Measurements from ENCODE around the gene GRM7.

Gene GRM7

GRCh38 chr3:7393944-7394605 lies 533.2 kb downstream of the GRM7 start:
- peaks cover 2% of the 10 kb centered on the region for H3K9me3 Mint-ChIP-seq
- no peak for ATAC-seq

DNA sequence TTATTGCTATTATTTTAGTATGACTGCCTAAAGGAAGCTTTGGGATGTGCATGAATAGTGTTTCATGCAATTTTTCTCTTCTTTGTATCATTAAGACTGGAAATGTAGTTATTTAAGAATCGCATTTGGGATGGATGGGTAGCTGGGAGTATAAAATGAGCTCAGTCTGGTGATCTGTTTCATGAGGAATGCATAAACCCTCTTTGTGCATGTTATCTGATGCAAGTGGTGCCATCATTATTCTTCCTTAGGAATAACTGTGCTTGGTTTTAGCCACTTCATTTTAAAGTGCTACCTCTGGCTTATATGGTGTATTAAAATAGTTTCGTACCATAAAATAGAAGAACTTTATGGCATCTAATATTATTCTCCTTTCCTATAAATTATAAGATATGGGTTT lies 535.6 kb downstream of the GRM7 start:
- Mint-ChIP-seq H3K9me3 (peaks cover 2% of the 10 kb centered on the region), H3K27me3 (no peaks in the 10 kb centered on the region), H3K4me1 (no peaks in the 10 kb centered on the region), H3K36me3 (no peaks in the 10 kb centered on the region), H3K4me3 (no peak overlapping the region), H3K27ac (no peak overlapping the region)
- ATAC-seq, result no peak

More at GRCh38 chr3:7393944-7394605, 533.2 kb downstream of the GRM7 start:
- Mint-ChIP-seq H3K27ac (no peak overlapping the region), H3K27me3 (no peaks in the 10 kb centered on the region), H3K4me1 (no peaks in the 10 kb centered on the region), H3K4me3 (no peak overlapping the region), H3K36me3 (no peaks in the 10 kb centered on the region)

- H3K27me3 Mint-ChIP-seq, result no peaks in the 10 kb centered on the region
- H3K9me3 Mint-ChIP-seq, result peaks cover 2% of the 10 kb centered on the region
- ATAC-seq, result no peak
- no peak overlapping the region for H3K4me3 Mint-ChIP-seq
- H3K27ac Mint-ChIP-seq, result no peak overlapping the region
- no peaks in the 10 kb centered on the region for H3K36me3 Mint-ChIP-seq
- no peaks in the 10 kb centered on the region for H3K4me1 Mint-ChIP-seq
Observed at GRCh38 chr3:7397097-7397496, 536.2 kb downstream of the GRM7 start.

- Mint-ChIP-seq H3K27ac (no peak overlapping the region), H3K27me3 (no peaks in the 10 kb centered on the region), H3K36me3 (no peaks in the 10 kb centered on the region), H3K4me1 (no peaks in the 10 kb centered on the region), H3K4me3 (no peak overlapping the region), H3K9me3 (peaks cover 2% of the 10 kb centered on the region)
- no peak for ATAC-seq
Observed at GRCh38 chr3:7400360-7400759, 539.4 kb downstream of the GRM7 start.

DNA sequence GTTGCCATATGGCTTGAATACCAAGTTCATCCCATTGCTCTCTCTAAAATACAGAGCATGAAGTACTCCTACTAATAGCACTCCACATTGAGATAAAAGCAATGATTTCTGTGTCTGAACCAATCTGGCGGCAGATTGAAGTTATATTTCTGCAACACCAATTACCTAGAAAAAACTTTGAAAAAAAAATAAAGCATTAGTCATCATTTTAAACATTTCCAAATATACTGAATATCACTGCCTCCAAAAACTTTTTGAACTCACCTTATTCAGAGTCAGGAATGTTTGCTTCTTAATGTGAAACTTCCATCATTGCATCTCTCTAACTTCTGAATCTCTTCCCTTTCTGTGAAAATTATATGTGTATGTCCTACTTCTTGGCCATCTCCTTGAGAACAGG lies 540.5 kb downstream of the GRM7 start:
- no peak for ATAC-seq
- H3K27me3 Mint-ChIP-seq, result no peaks in the 10 kb centered on the region
- no peaks in the 10 kb centered on the region for H3K36me3 Mint-ChIP-seq
- no peak overlapping the region for H3K4me3 Mint-ChIP-seq
- no peaks in the 10 kb centered on the region for H3K4me1 Mint-ChIP-seq
- H3K9me3 Mint-ChIP-seq, result peaks cover 2% of the 10 kb centered on the region
- H3K27ac Mint-ChIP-seq, result no peak overlapping the region

DNA sequence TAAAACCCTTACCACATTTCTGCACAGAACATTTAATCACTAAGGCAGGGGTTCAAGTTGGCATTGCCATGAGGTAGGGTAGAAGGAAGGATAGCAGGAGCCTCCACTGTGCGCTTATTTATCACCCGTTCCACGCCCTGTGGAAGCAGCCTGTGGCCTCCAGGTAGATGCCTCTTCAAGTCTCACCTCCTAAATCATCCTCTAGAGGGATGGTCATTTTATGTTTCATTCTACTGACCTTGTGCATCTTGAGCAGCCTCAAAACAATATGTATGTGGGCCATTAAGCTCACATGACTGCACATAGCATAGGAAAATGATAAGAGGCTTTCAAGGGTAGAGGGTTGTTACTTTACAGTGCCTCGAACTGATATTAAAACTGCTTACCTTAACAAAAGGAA lies 546.2 kb downstream of the GRM7 start:
- no peak for ATAC-seq
- H3K27me3 Mint-ChIP-seq, result no peaks in the 10 kb centered on the region
- no peaks in the 10 kb centered on the region for H3K36me3 Mint-ChIP-seq
- no peak overlapping the region for H3K27ac Mint-ChIP-seq
- peaks cover 2% of the 10 kb centered on the region for H3K9me3 Mint-ChIP-seq
- no peaks in the 10 kb centered on the region for H3K4me1 Mint-ChIP-seq
- no peak overlapping the region for H3K4me3 Mint-ChIP-seq

DNA sequence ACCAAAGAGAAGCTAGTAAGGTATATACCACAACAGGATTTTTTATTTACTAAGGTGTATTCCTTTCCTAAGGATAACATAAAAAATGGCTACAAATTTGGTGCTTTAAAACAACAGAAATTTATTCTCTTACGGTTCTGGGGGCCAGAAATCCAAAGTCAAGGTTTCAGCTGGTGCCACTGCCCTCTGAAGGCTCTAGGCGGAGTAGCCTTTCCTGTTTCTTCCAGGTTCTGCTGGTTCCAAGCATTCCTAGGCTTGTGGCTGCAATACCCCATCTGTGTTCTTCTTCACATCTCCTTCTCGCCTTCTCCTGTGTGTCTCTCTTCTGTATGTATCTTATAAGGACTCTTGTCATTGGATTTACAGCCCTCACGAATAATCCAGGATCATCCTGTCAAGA lies 549.9 kb downstream of the GRM7 start:
- peaks cover 2% of the 10 kb centered on the region for H3K9me3 Mint-ChIP-seq
- no peaks in the 10 kb centered on the region for H3K36me3 Mint-ChIP-seq
- no peaks in the 10 kb centered on the region for H3K27me3 Mint-ChIP-seq
- ATAC-seq, result no peak
- H3K4me3 Mint-ChIP-seq, result no peak overlapping the region
- H3K4me1 Mint-ChIP-seq, result no peaks in the 10 kb centered on the region
- H3K27ac Mint-ChIP-seq, result no peak overlapping the region

DNA sequence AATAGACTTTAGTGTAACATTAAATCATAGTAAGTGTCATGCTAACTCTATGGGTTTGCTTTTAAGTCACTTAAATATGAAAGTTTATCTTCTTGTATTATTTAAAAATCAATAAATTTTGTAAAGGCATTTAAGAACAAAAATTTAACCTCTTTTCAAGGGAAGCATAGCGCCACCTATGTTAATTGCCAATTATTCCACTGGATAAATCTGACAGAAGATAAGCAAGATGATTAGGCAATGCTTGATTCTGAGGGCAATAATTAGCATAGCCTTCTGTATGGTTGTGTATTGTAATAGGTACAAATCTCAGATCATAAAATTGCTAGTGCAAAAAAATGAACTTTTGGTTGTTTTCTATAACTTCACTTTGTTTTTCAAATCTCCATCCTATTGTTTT lies 560.1 kb downstream of the GRM7 start:
- no peaks in the 10 kb centered on the region for H3K36me3 Mint-ChIP-seq
- no peak overlapping the region for H3K27ac Mint-ChIP-seq
- no peak overlapping the region for H3K4me3 Mint-ChIP-seq
- no peaks in the 10 kb centered on the region for H3K4me1 Mint-ChIP-seq
- H3K27me3 Mint-ChIP-seq, result no peaks in the 10 kb centered on the region
- ATAC-seq, result no peak
- no peaks in the 10 kb centered on the region for H3K9me3 Mint-ChIP-seq

DNA sequence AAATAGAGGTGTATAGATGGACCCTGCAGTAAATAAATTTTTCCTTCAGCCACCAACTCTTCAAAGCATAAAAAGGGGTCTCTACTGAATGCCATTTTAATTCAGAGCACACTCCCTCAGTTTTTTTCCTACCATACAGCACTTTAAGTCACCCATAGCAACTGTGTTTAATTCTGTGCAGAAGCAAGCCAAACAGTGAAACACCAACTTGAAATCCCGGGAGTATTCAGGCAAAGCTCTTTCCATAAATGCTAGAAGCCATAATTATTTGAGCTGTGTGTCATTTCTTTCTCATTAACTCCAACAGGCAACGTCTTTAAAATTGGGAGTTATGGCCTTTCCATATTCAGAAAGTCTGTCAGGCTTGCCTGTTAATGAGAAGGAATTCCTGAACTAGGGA lies 562.1 kb downstream of the GRM7 start:
- H3K4me1 Mint-ChIP-seq, result no peaks in the 10 kb centered on the region
- no peak for ATAC-seq
- H3K36me3 Mint-ChIP-seq, result no peaks in the 10 kb centered on the region
- H3K27ac Mint-ChIP-seq, result no peak overlapping the region
- H3K27me3 Mint-ChIP-seq, result no peaks in the 10 kb centered on the region
- H3K9me3 Mint-ChIP-seq, result no peaks in the 10 kb centered on the region
- no peak overlapping the region for H3K4me3 Mint-ChIP-seq

DNA sequence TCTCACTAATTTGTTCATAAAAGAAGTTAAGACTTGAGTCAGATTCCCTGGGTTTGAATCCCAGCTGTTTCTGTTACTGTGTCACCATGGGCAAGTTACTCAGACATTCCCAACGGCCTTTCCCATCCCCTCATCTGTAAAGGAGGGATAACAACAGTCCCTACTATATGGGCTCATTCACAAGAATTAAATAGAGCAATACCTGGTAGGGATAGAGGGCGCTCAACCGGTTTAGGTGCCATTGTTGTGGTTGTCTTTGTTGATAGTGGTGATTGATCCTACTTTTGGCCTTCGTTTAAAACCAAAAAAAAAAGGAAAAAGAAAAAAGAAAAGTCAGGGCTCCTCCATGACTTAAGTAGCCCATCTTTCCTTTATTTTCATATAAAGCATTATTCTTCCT lies 563.1 kb downstream of the GRM7 start:
- ATAC-seq, result no peak
- H3K27ac Mint-ChIP-seq, result no peak overlapping the region
- H3K4me1 Mint-ChIP-seq, result no peaks in the 10 kb centered on the region
- no peak overlapping the region for H3K4me3 Mint-ChIP-seq
- H3K27me3 Mint-ChIP-seq, result no peaks in the 10 kb centered on the region
- no peaks in the 10 kb centered on the region for H3K9me3 Mint-ChIP-seq
- no peaks in the 10 kb centered on the region for H3K36me3 Mint-ChIP-seq

DNA sequence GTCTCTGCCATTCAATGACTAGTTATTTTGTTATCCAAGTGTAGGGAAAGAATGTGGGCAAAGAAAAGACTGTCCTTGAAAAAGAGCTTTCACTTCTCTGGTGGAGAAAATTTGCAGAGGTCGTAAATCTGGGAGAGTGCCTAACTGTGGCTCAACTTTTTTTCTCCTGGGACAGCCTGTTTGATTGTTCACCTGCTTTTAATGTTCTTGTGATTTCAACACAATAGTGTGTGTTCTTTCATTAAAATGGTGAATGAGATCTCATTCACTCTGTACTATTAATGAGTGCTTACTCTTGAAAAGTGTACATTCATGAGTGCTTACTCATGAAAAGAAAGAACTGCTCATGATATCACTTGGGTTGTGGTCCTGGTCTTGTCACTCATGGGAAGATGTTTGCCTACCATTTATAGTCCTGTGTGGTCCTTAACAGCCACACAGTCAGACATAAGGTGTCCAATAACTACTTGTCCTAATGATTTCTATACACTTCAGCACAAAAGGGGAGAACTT lies 567.3 kb downstream of the GRM7 start:
- Mint-ChIP-seq H3K9me3 (peaks cover 5% of the 10 kb centered on the region), H3K36me3 (no peaks in the 10 kb centered on the region), H3K27me3 (no peaks in the 10 kb centered on the region), H3K4me1 (no peaks in the 10 kb centered on the region), H3K27ac (no peak overlapping the region), H3K4me3 (no peak overlapping the region)
- ATAC-seq, result no peak

DNA sequence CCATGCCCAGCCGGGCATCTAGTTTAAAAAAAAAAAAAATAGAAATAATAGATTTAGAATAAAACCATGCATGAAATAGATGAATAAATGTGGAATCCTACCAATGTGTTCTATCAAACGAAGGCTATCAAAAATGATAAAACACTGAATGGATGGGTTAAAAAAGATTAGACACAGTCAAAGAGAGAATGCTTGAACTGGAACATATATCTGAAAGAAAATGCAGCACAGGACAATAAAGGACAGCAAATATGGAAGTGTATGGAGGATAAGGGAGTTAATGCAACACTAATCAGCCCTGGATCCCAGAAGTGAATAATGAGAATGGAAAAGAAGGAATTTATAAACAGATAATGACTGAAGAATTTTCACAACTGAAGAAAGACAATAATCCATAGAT lies 571.7 kb downstream of the GRM7 start:
- ATAC-seq, result no peak
- no peaks in the 10 kb centered on the region for H3K27me3 Mint-ChIP-seq

DNA sequence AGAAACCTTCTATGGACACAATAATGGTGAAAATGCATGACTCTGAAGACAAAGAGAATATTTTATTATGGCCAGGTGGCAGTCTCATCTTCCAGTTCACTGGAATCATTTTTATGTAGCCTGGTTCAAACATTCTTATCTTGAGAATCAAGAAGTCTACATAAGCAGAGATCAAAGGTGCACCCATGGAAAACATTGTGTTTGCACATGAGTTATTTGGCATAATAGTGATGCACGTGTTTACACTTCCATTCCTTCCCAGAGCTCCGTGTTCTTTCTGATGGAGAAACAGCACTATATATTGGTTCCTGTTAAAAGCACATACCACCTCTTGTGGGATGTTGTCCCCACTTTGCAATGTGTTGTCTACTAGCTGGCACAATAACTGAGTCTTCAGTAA lies 572.2 kb downstream of the GRM7 start:
- ATAC-seq, result no peak
- H3K9me3 Mint-ChIP-seq, result peaks cover 10% of the 10 kb centered on the region
- H3K4me3 Mint-ChIP-seq, result no peak overlapping the region

More for the DNA sequence above, 571.7 kb downstream of the GRM7 start:
- peaks cover 8% of the 10 kb centered on the region for H3K9me3 Mint-ChIP-seq
- H3K27ac Mint-ChIP-seq, result no peak overlapping the region
- no peak overlapping the region for H3K4me3 Mint-ChIP-seq
- H3K4me1 Mint-ChIP-seq, result no peaks in the 10 kb centered on the region
- no peaks in the 10 kb centered on the region for H3K36me3 Mint-ChIP-seq

DNA sequence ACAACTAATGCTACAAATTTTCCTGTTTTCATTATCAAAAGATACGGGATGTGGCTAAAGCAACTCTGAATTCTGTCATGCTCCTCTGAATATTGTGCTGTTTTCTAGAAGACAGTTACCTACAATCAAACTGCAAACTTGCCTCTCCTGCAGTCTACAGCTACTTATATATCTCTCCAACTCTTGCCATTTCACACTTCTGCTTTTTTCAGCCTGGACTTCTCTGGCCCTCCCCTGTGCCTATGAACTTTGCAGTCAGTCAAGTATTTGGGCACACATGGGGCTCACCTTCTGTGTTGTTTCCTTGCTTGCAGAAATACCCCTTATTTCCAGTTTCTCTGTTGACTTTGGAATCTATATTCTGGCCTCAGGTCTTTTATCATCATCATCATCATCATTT lies 575.6 kb downstream of the GRM7 start:
- H3K36me3 Mint-ChIP-seq, result no peaks in the 10 kb centered on the region
- H3K4me1 Mint-ChIP-seq, result no peaks in the 10 kb centered on the region
- no peak overlapping the region for H3K27ac Mint-ChIP-seq
- no peaks in the 10 kb centered on the region for H3K27me3 Mint-ChIP-seq
- ATAC-seq, result no peak
- no peak overlapping the region for H3K4me3 Mint-ChIP-seq
- H3K9me3 Mint-ChIP-seq, result peaks cover 11% of the 10 kb centered on the region

More for the DNA sequence above, 572.2 kb downstream of the GRM7 start:
- Mint-ChIP-seq H3K36me3 (no peaks in the 10 kb centered on the region), H3K27me3 (no peaks in the 10 kb centered on the region), H3K27ac (no peak overlapping the region), H3K4me1 (no peaks in the 10 kb centered on the region)

DNA sequence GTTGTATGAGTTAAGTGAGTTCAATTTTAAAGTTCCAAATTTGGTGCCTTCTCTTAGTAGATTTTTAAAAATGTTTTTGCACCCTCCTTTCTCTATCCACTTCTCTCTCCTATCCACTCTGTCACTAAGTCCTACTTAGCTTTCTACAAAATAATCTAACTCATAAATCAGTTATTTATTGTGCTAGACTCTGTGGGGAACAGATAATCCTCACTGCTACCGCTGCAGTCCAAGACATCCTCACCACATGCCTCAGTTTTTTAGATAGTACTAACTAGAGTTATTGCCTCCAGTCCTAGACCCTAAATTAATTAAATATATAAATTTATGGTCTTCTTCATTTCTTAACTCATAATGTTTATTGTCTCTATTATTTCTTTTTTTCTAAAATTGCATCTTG lies 576.3 kb downstream of the GRM7 start:
- Mint-ChIP-seq H3K9me3 (peaks cover 13% of the 10 kb centered on the region), H3K4me1 (no peaks in the 10 kb centered on the region), H3K27ac (no peak overlapping the region), H3K27me3 (no peaks in the 10 kb centered on the region), H3K4me3 (no peak overlapping the region), H3K36me3 (no peaks in the 10 kb centered on the region)
- ATAC-seq, result no peak

GRCh38 chr3:7439101-7439680 lies 578.3 kb downstream of the GRM7 start:
- H3K4me1 Mint-ChIP-seq, result no peaks in the 10 kb centered on the region
- H3K9me3 Mint-ChIP-seq, result peaks cover 7% of the 10 kb centered on the region
- no peak overlapping the region for H3K4me3 Mint-ChIP-seq
- H3K27ac Mint-ChIP-seq, result no peak overlapping the region
- H3K27me3 Mint-ChIP-seq, result no peaks in the 10 kb centered on the region
- no peaks in the 10 kb centered on the region for H3K36me3 Mint-ChIP-seq
- ATAC-seq, result no peak
